Raji (cell line): ENCODE data around the gene SOWAHA.

Experiments
- POLR2A ChIP-seq: IDR thresholded peaks from 2 replicates; pipeline ENCODE4 v1.6.1; 2011; ENCODE audit warnings: low read depth, low read length, control low read depth; ENCODE audit not compliant: insufficient read depth

Gene SOWAHA

GRCh38 chr5:132775476-132775961 is 37.6 kb upstream of the SOWAHA start:
- no peak for TF ChIP-seq POLR2A

GRCh38 chr5:132776131-132776937 is 36.8 kb upstream of the SOWAHA start:
- TF ChIP-seq POLR2A: no peak

GRCh38 chr5:132776938-132777208 is 36.2 kb upstream of the SOWAHA start:
- TF ChIP-seq POLR2A: no peak

- TF ChIP-seq POLR2A: no peak
These were observed 35.7 kb upstream of the SOWAHA start, which contains the start of gene SEPTIN8 for GRCh38 chr5:132777209-132778069. SEPTIN8 (minus strand) TSS chr5:132777239; CDS start chr5:132777137, 102 bp downstream.

GRCh38 chr5:132778129-132778528 is 35.0 kb upstream of the SOWAHA start:
- no peak for TF ChIP-seq POLR2A

GRCh38 chr5:132778856-132779255 is 34.2 kb upstream of the SOWAHA start:
- TF ChIP-seq POLR2A: no peak

- TF ChIP-seq POLR2A: no peak
These were observed 33.1 kb upstream of the SOWAHA start for GRCh38 chr5:132779961-132780360.

- TF ChIP-seq POLR2A: no peak
These were observed 32.5 kb upstream of the SOWAHA start for GRCh38 chr5:132780577-132780976.

- TF ChIP-seq POLR2A: no peak
These were observed 32.1 kb upstream of the SOWAHA start for GRCh38 chr5:132781029-132781428.

GRCh38 chr5:132782101-132782500 is 31.0 kb upstream of the SOWAHA start:
- no peak for TF ChIP-seq POLR2A

- no peak for TF ChIP-seq POLR2A
These were observed 27.7 kb upstream of the SOWAHA start for GRCh38 chr5:132785365-132785764.

GRCh38 chr5:132785864-132786263 is 27.2 kb upstream of the SOWAHA start:
- TF ChIP-seq POLR2A: no peak

- no peak for TF ChIP-seq POLR2A
These were observed 26.0 kb upstream of the SOWAHA start for GRCh38 chr5:132787076-132787475.

- TF ChIP-seq POLR2A: no peak
These were observed 24.6 kb upstream of the SOWAHA start for GRCh38 chr5:132788508-132788907.

GRCh38 chr5:132788990-132789886 is 23.9 kb upstream of the SOWAHA start:
- TF ChIP-seq POLR2A: no peak
